ENCODE measurements around the gene SETD4. TPM values are rescaled to one million over a fixed set of nuclear protein-coding genes. Genes with fewer than 3 reads are reported as not detected.

The SETD4 gene
- total RNA-seq, 1 donor from 2014 or later = 11.9 TPM

GRCh38 chr21:36005879-36006400 lies 54.4 kb downstream of the SETD4 start:
- Mint-ChIP-seq H3K4me1 (ENCODE audit: low read depth) (no peaks in the 10 kb centered on the region), H3K27ac (ENCODE audit: unreplicated experiment) (no peak overlapping the region), H3K36me3 (ENCODE audit: low read depth) (no peaks in the 10 kb centered on the region), H3K9me3 (ENCODE audit: low read depth) (peaks cover 13% of the 10 kb centered on the region), H3K4me3 (ENCODE audit: unreplicated experiment) (no peak overlapping the region), H3K27me3 (ENCODE audit: low read depth) (peaks cover 19% of the 10 kb centered on the region)
- DNase-seq (ENCODE audit: low spot score) = no peak
- no peak for TF ChIP-seq CTCF (IDR thresholded peaks at IDR 0.05)

- Mint-ChIP-seq H3K36me3 (ENCODE audit: low read depth) (no peaks in the 10 kb centered on the region), H3K4me1 (ENCODE audit: low read depth) (no peaks in the 10 kb centered on the region), H3K27ac (ENCODE audit: unreplicated experiment) (no peak overlapping the region), H3K27me3 (ENCODE audit: low read depth) (peaks cover 19% of the 10 kb centered on the region), H3K9me3 (ENCODE audit: low read depth) (peaks cover 13% of the 10 kb centered on the region), H3K4me3 (ENCODE audit: unreplicated experiment) (no peak overlapping the region)
- no peak for TF ChIP-seq CTCF (IDR thresholded peaks at IDR 0.05)
- DNase-seq (ENCODE audit: low spot score) = peak; percentile 58
Measured at GRCh38 chr21:36005018-36005417, 55.3 kb downstream of the SETD4 start.

- no peak for DNase-seq (ENCODE audit: low spot score)
- no peak overlapping the region for H3K27ac Mint-ChIP-seq (ENCODE audit: unreplicated experiment)
- TF ChIP-seq CTCF (IDR thresholded peaks at IDR 0.05) = no peak
- H3K4me1 Mint-ChIP-seq (ENCODE audit: low read depth) = peaks cover 5% of the 10 kb centered on the region
- H3K36me3 Mint-ChIP-seq (ENCODE audit: low read depth) = no peaks in the 10 kb centered on the region
- H3K4me3 Mint-ChIP-seq (ENCODE audit: unreplicated experiment) = no peak overlapping the region
- H3K27me3 Mint-ChIP-seq (ENCODE audit: low read depth) = peaks cover 19% of the 10 kb centered on the region
- peaks cover 13% of the 10 kb centered on the region for H3K9me3 Mint-ChIP-seq (ENCODE audit: low read depth)
Measured at GRCh38 chr21:36004441-36004840, 55.9 kb downstream of the SETD4 start.

GRCh38 chr21:36003776-36004175 lies 56.5 kb downstream of the SETD4 start:
- no peak for TF ChIP-seq CTCF (IDR thresholded peaks at IDR 0.05)
- Mint-ChIP-seq H3K4me1 (ENCODE audit: low read depth) (peaks cover 5% of the 10 kb centered on the region), H3K4me3 (ENCODE audit: unreplicated experiment) (no peak overlapping the region), H3K27ac (ENCODE audit: unreplicated experiment) (no peak overlapping the region), H3K9me3 (ENCODE audit: low read depth) (peaks cover 13% of the 10 kb centered on the region), H3K36me3 (ENCODE audit: low read depth) (no peaks in the 10 kb centered on the region), H3K27me3 (ENCODE audit: low read depth) (peaks cover 16% of the 10 kb centered on the region)
- no peak for DNase-seq (ENCODE audit: low spot score)

GRCh38 chr21:35996217-35996616 lies 64.1 kb downstream of the SETD4 start:
- no peak overlapping the region for H3K27ac Mint-ChIP-seq (ENCODE audit: unreplicated experiment)
- H3K36me3 Mint-ChIP-seq (ENCODE audit: low read depth) = no peaks in the 10 kb centered on the region
- DNase-seq (ENCODE audit: low spot score) = no peak
- TF ChIP-seq CTCF (IDR thresholded peaks at IDR 0.05) = no peak
- no peaks in the 10 kb centered on the region for H3K9me3 Mint-ChIP-seq (ENCODE audit: low read depth)
- no peak overlapping the region for H3K4me3 Mint-ChIP-seq (ENCODE audit: unreplicated experiment)
- peaks cover 37% of the 10 kb centered on the region for H3K27me3 Mint-ChIP-seq (ENCODE audit: low read depth)
- peaks cover 5% of the 10 kb centered on the region for H3K4me1 Mint-ChIP-seq (ENCODE audit: low read depth)
